ENCODE results near the gene ACSM4.
"Not testable (repeated sequence)": the region's sequence is repeated elsewhere in the genome, so short reads cannot be mapped to it uniquely, and the experiment has no call there.

ACSM4 gene

GRCh38 chr12:7319930-7320329 is 16.1 kb downstream of the ACSM4 start:
- H3K27ac Mint-ChIP-seq, result no peak overlapping the region

GRCh38 chr12:7321624-7322023 is 17.8 kb downstream of the ACSM4 start:
- no peaks in the 10 kb centered on the region for H3K4me1 Mint-ChIP-seq

More at GRCh38 chr12:7319930-7320329, 16.1 kb downstream of the ACSM4 start:
- Mint-ChIP-seq H3K36me3 (ENCODE audit: low read depth) (no peaks in the 10 kb centered on the region), H3K4me3 (no peak overlapping the region), H3K4me1 (no peaks in the 10 kb centered on the region), H3K9me3 (peaks cover 3% of the 10 kb centered on the region), H3K27me3 (ENCODE audit: low read depth, poor library complexity) (peaks cover 10% of the 10 kb centered on the region)
- no peak for DNase-seq
- TF ChIP-seq CTCF (IDR thresholded peaks at IDR 0.05), result no peak

GRCh38 chr12:7322599-7322998 is 18.7 kb downstream of the ACSM4 start:
- H3K4me1 Mint-ChIP-seq, result no peaks in the 10 kb centered on the region
- peaks cover 3% of the 10 kb centered on the region for H3K9me3 Mint-ChIP-seq
- H3K36me3 Mint-ChIP-seq (ENCODE audit: low read depth), result no peaks in the 10 kb centered on the region
- no peak overlapping the region for H3K27ac Mint-ChIP-seq
- no peak for DNase-seq
- H3K27me3 Mint-ChIP-seq (ENCODE audit: low read depth, poor library complexity), result peaks cover 10% of the 10 kb centered on the region
- no peak for TF ChIP-seq CTCF (IDR thresholded peaks at IDR 0.05)
- no peak overlapping the region for H3K4me3 Mint-ChIP-seq

More at GRCh38 chr12:7321624-7322023, 17.8 kb downstream of the ACSM4 start:
- Mint-ChIP-seq H3K9me3 (peaks cover 3% of the 10 kb centered on the region), H3K27ac (no peak overlapping the region), H3K4me3 (no peak overlapping the region), H3K27me3 (ENCODE audit: low read depth, poor library complexity) (peaks cover 10% of the 10 kb centered on the region), H3K36me3 (ENCODE audit: low read depth) (no peaks in the 10 kb centered on the region)
- no peak for TF ChIP-seq CTCF (IDR thresholded peaks at IDR 0.05)
- DNase-seq, result no peak

- H3K9me3 Mint-ChIP-seq, result peaks cover 3% of the 10 kb centered on the region
- no peak overlapping the region for H3K27ac Mint-ChIP-seq
- no peak overlapping the region for H3K4me3 Mint-ChIP-seq
- no peaks in the 10 kb centered on the region for H3K4me1 Mint-ChIP-seq
- no peak for DNase-seq
- H3K36me3 Mint-ChIP-seq (ENCODE audit: low read depth), result no peaks in the 10 kb centered on the region
- TF ChIP-seq CTCF (IDR thresholded peaks at IDR 0.05), result no peak
- peaks cover 10% of the 10 kb centered on the region for H3K27me3 Mint-ChIP-seq (ENCODE audit: low read depth, poor library complexity)
These were observed 20.3 kb downstream of the ACSM4 start for GRCh38 chr12:7324176-7324575.

GRCh38 chr12:7327918-7328317 is 24.0 kb downstream of the ACSM4 start:
- Mint-ChIP-seq H3K27me3 (ENCODE audit: low read depth, poor library complexity) (peaks cover 13% of the 10 kb centered on the region), H3K27ac (no peak overlapping the region), H3K4me1 (no peaks in the 10 kb centered on the region), H3K36me3 (ENCODE audit: low read depth) (no peaks in the 10 kb centered on the region), H3K4me3 (no peak overlapping the region), H3K9me3 (peaks cover 29% of the 10 kb centered on the region)
- TF ChIP-seq CTCF (IDR thresholded peaks at IDR 0.05), result no peak
- no peak for DNase-seq

- not testable (repeated sequence) for DNase-seq; H3K27me3 Mint-ChIP-seq (ENCODE audit: low read depth, poor library complexity); H3K4me1 Mint-ChIP-seq; H3K4me3 Mint-ChIP-seq; H3K27ac Mint-ChIP-seq; H3K36me3 Mint-ChIP-seq (ENCODE audit: low read depth)
- peaks cover 28% of the 10 kb centered on the region for H3K9me3 Mint-ChIP-seq
These were observed 33.9 kb downstream of the ACSM4 start for GRCh38 chr12:7337790-7338189.
